HG02970 (cell line): Measurements from ENCODE around the gene MAN2B1.
"Not testable (repeated sequence)": the region's sequence is repeated elsewhere in the genome, so short reads cannot be mapped to it uniquely, and the experiment has no call there.

Experiments used
- ATAC-seq: cut with Tn5 transposase; IDR thresholded peaks from one replicate; pipeline ENCODE4 v1.9.1; 2021; ENCODE audit warnings: mild to moderate bottlenecking, moderate library complexity, moderate number of reproducible peaks; ENCODE audit not compliant: unreplicated experiment, low FRiP score

Gene MAN2B1

DNA sequence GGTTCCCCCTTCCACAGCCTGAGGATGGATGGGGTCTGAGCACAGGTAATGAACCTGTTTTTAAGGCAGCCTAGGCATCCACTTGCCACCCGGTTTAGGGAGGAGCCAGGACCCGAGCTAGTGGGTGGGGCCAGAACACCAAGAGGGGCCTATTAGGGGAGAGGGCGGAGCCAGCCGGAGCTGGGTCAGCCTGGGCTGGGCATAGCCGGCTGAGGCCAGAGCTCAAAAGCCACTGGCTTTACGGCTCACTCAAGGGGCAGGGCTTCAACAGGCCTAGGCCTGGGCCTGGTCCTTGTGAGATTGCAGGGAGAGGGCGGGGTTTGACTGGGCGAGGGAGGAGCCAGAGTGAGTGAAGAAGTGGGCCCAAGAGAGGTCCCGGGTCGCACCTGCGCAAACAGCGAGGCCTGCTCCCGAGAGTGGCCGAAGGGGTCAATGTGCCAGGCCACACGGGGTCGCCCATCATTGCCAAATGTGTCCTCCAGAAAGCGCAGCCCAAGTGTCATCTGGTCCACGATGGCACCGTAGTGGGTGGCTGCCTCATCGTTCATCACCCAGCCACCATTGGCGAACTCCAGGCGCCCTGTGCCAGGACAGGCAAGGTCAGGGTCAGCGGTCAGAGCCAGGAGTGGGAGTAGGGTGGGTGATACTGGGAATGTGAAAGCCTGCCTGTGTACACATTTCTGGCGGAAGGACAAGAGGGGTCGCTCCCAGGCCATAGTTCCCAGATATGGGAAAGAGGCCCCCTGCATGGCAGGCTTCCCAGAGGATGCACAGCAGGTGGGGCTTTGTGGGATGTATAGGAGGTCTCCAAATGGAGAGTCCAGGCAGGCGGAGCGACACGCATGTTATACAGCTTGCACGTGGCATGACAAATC lies 1.9 kb downstream of the MAN2B1 start:
- ATAC-seq = no peak

DNA sequence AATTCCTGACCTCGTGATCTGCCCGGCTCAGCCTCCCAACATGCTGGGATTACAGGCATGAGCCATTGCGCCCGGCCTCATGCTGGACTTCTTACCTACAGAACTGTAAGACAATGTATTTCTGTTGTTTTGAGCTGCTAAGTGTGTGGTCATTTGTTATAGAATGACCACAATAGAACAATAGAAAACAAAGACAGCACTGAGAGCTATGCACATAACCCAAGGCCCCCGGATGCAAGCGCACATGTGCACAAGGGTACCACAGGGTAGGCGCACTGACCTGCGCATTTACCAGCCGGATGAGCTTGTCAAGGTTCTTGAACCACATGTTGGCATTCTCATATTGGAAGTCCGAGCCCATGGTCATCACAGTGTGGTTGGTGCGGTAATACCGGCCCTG lies 5.6 kb downstream of the MAN2B1 start:
- no peak for ATAC-seq

DNA sequence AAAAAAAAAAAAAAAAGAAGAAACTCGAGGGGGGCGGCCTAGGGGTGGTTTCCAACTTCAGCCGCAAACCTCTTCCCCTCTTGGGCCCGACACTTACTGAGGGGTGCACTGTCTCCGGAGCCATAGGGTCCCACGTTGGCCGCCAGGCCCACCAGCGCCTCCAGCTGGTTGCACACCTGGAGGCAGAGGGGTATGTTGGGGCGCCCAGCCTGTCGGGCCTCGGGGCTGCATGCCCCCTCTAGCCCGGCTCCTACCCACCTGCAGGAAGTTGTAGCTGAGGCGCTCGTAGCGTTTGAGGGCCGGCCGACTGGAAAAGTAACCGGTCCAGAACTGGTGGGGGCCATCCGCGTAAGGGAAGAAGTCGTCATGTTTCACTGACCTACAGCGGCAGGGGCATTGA lies 8.6 kb downstream of the MAN2B1 start:
- ATAC-seq = no peak

DNA sequence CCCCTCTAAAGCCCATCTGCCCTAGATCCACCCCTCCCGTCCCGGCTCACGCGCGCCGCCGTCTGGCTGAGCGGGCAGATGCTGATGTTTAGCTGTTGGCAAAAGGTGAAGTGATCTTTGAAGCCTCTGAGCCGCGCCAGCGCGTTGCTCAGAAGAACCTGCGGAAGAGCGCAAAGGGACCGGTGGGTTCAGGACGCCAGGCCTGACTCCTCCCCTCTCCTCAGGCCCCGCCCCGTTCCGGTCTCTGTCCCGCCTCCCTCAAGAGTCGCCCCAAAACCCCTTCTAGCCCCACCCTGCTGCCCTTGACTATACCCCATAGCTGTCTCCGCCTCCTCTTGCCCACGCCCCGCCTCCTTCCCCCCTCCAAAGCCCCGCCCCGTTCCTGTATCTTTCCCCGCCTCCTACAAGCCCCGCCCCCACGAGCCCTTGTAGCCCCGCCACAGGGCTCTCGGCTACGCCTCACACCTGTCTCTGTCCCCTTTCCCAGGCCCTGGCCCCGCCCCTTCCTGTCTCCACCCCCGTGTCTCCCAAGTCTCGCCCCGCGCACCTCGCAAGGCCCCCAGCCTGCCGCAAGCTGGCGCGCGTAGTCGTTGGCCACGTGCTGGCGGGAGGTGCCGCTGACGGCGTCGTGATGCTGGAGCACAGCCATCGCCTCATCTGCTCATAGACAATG lies 9.5 kb downstream of the MAN2B1 start:
- no peak for ATAC-seq

DNA sequence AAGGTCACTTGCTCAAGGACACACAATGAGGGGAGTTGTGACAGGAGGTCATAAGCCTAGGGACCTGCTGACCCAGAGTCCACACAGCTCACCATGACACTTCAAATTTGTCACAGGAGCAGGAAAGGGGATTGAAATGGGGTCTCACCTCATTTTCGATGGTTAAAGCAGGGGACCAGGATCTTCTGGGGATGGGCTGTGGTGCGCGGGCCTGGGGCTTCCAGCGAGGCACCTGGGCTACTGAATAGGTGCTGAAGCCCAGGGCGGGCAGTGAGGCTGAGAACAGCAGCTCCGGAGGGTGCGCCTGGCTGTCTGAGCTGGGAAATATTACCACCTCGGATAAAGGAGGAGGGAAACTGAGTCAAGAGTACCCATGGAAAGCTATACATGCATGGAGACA lies 11.0 kb downstream of the MAN2B1 start:
- ATAC-seq = no peak

GRCh38 chr19:12652219-12652618 lies 14.3 kb downstream of the MAN2B1 start:
- ATAC-seq = no peak

- no peak for ATAC-seq
Measured at GRCh38 chr19:12649941-12650340, 16.6 kb downstream of the MAN2B1 start.

DNA sequence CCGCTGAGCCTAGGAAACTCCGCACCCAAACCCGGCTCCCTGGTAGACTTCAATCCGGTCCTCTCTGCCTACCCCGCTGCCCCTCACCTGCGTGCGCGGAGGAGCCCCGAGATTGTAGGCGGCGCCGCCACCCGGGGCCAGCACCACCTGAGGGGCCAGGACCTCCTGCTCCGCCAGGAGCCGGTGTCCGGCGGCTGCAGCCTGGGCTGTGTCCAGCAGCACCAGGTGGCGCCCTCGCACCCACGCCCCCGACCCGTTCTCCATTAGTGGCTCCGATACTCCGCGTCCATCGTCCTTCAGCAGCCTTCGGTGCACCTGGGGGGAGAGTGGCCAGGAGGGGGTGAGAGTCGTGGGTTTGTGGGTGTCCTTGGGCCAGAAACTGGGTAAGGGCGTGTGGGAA lies 18.5 kb downstream of the MAN2B1 start:
- ATAC-seq = no peak

- ATAC-seq = no peak
Measured at GRCh38 chr19:12647490-12648071, 19.0 kb downstream of the MAN2B1 start.

DNA sequence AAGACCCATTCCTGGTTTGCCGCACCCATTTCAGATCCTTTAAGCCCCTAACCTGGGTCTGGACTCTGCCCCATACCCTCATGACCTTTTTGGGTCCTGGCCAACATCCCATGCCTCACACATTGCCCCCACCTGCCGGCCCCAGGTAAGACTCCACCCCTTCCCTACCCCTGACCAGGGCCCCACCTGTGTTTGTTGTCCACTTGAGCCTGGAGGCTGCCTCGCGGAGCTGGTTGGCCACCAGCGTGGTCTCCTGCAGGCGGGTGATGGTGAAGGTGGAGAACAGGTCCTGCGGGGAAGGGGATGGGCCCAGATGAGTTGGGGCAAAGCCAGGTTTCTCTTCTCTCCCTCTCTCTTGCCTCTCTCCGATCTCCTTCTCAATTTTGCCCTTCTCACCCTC lies 19.5 kb downstream of the MAN2B1 start:
- no peak for ATAC-seq

GRCh38 chr19:12646551-12646950 lies 20.0 kb downstream of the MAN2B1 start:
- no peak for ATAC-seq

GRCh38 chr19:12643716-12644115 lies 22.8 kb downstream of the MAN2B1 start:
- ATAC-seq = not testable (repeated sequence)

GRCh38 chr19:12642506-12642905 lies 24.0 kb downstream of the MAN2B1 start:
- ATAC-seq = no peak

GRCh38 chr19:12641456-12641855 lies 25.1 kb downstream of the MAN2B1 start:
- no peak for ATAC-seq

DNA sequence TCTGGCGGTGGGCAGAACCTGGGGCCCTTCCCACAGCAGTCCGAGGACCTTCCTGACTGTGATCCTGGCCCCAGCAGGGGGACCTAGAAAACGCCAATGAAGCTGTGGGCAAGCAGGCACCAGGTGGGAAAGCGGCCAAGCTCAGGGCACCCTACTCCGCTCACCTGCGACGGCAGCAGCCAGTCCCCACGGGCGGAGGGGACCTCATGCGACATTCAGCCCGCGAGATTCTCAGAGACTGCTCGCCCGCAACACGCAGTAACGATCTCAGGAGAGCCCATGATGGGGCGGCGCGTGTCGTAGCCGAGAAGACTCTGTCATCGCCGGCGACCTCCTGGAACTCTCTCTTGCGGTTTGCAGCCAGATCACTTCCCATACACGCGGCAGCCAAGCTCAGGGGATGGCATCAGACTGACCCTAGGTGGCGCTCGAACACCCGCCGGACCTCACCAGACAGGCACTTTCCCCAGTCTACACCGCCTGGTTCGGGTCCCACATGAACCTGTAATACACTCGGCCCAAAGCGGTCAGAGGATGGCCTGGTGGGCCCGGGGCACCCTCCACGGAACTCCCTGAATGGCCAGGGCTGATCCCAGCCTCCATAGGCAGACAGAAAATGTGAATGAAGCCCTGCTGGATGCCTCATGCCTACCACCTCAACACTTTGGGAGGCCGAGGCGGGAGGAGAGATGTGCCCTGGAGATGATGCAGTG lies 26.5 kb downstream of the MAN2B1 start:
- ATAC-seq = no peak

DNA sequence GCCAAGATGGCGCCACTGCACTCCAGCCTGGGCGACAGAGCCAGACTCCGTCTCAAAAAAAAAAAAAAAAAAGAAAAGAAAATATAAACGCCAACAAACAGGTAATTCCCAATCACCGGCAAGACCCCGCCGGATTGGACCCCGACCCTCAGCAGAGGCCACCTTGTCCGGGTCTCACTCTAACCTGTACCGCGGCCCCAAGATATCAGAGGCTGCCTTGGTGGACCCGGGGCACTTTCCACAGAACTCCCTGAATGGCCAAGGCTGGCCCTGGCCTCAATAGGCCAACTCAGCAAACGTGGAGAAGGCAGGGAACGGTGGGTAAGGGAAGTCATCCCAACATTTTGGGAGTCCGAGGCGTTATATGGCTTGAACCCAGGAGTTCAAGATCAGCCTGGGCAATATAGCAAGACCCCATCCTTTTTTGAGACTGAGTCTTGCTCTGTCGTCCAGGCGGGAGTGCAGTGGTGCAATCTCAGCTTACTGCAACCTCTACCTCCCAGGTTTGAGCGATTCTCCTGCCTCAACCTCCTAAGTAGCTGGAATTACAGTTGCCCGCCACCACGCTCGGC lies 27.8 kb downstream of the MAN2B1 start:
- ATAC-seq = no peak

DNA sequence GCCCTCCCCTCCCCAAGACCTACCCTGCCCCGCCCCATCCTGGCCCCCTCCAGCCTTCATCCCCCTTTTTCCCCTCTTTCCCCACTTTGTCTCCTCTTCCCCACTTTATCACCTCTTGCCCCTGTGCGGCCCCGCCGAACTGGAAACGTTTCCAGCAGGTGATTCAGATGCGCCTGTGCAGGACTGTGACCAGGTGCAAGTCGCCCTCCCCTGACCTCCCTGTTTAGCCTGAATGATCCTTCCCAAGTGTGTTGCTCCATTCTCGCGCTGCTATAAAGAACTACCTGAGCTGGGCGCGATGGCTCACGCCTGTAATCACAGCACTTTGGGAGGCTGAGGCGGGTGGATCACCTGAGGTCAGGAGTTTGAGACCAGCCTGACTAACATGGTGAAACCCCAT lies 29.9 kb downstream of the MAN2B1 start:
- no peak for ATAC-seq

GRCh38 chr19:12629215-12629614 lies 37.3 kb downstream of the MAN2B1 start:
- ATAC-seq = no peak

DNA sequence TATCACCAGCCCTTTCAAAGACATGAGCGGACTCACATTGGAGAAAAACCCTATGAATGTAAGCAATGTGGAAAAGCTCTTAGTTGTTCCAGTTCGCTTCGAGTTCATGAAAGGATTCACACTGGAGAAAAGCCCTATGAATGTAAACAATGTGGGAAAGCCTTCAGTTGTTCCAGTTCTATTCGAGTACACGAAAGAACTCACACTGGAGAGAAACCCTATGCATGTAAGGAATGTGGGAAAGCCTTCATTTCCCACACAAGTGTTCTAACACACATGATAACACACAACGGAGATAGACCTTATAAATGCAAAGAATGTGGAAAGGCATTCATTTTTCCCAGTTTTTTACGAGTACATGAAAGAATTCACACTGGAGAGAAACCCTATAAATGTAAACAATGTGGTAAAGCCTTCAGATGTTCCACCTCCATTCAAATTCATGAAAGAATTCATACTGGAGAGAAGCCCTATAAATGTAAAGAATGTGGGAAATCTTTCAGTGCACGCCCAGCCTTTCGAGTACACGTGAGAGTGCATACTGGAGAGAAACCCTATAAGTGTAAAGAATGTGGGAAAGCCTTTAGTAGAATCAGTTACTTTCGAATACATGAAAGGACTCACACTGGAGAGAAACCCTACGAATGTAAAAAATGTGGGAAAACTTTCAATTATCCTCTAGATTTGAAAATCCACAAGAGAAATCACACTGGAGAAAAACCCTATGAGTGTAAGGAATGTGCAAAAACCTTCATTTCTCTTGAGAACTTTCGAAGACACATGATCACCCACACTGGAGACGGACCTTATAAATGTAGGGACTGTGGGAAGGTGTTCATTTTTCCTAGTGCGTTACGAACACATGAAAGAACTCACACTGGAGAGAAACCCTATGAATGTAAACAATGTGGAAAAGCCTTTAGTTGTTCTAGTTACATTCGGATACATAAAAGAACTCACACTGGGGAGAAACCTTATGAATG lies 38.2 kb downstream of the MAN2B1 start:
- no peak for ATAC-seq
